HCT116 (cell line): ENCODE results near the gene ZMYND11. TPM values are rescaled to one million over a fixed set of nuclear protein-coding genes. Genes with fewer than 3 reads are reported as not detected.

Source experiments
- ATAC-seq: fragments of 200-7000 bp; cut with Tn5 transposase; 2 replicates; pipeline ENCODE4 v1.9.1; 2020; ENCODE audit warnings: mild to moderate bottlenecking, moderate library complexity
- BruUV-seq: library from RNA; stranded (reverse); fragments of 400-500 nt; replicated peaks from 2 replicates; lab custom pipeline; 2021; lab: Mats Ljungman, UMichigan
- CTCF ChIA-PET: fragments of 300-600 bp; sonication (Branson Sonifier 250); formaldehyde crosslinking; loops from one replicate; lab custom pipeline; 2021; ENCODE audit warnings: antibody characterized with exemption; lab: Charles Lee
- POLR2A ChIA-PET: fragments of 300-600, 350-600 bp; sonication (Branson Sonifier 250); formaldehyde crosslinking; loops from one replicate; lab custom pipeline; 2021; ENCODE audit warnings: antibody characterized with exemption; lab: Charles Lee
- RAD21 ChIA-PET, 2 experiments: fragments of 300-600 bp; sonication (Branson Sonifier 250); formaldehyde crosslinking; loops; one replicate each; lab custom pipeline; 2023; ENCODE audit warnings: low total read pairs in 2 of 2; ENCODE audit not compliant: uncharacterized antibody in 2 of 2, unreplicated experiment in 2 of 2, low non-redundant PET in 1 of 2; lab: Charles Lee
- DNase-seq: peaks from one replicate; pipeline ENCODE4 v3.0.0-alpha.2; 2010; ENCODE audit warnings: low read depth, low spot score
- H2AFZ ChIP-seq: fragments of 200-600 bp; shearing (Covaris generic), sonication (generic); 2 replicates; pipeline ENCODE4 v1.6.1; 2017; ENCODE audit warnings: low read depth, mixed run types, mixed read lengths, antibody characterized with exemption, low read length; ENCODE audit not compliant: poor library complexity, severe bottlenecking
- H3K27ac ChIP-seq: 2 replicates; pipeline ENCODE4 v1.5.1; 2012; ENCODE audit warnings: low read depth, low read length
- H3K27me3 ChIP-seq: fragments of 200-600 bp; sonication (generic); 2 replicates; pipeline ENCODE4 v1.6.1; 2016; ENCODE audit warnings: mixed run types, low read length, mixed read lengths; ENCODE audit not compliant: insufficient read depth
- H3K36me3 ChIP-seq, 2 experiments: fragments of 200-500 bp in 1 of 2; fragments of 200-600 bp in 1 of 2; sonication (Bioruptor generic) in 1 of 2; sonication (generic) in 1 of 2; 2 replicates each; pipeline versions ENCODE4 v1.5.1 to v1.6.1; 2014 to 2016; ENCODE audit warnings: low read length in 2 of 2, inconsistent platforms in 1 of 2, mixed read lengths in 1 of 2, mixed run types in 1 of 2; ENCODE audit not compliant: insufficient read depth in 2 of 2, control insufficient read depth in 1 of 2
- H3K4me1 ChIP-seq, 2 experiments: fragments of 200-600 bp in 1 of 2; sonication (generic) in 1 of 2; 2 replicates each; pipeline versions ENCODE4 v1.5.1 to v1.6.1; 2012 to 2017; ENCODE audit warnings: low read length in 2 of 2, inconsistent platforms in 1 of 2, mild to moderate bottlenecking in 1 of 2, mixed read lengths in 1 of 2, mixed run types in 1 of 2, moderate library complexity in 1 of 2; ENCODE audit not compliant: insufficient read depth in 2 of 2, control insufficient read depth in 1 of 2
- H3K4me2 ChIP-seq: fragments of 200-600 bp; sonication (generic); 2 replicates; pipeline ENCODE4 v1.6.1; 2017; ENCODE audit warnings: mixed run types, low read length, mixed read lengths
- H3K4me3 ChIP-seq, 2 experiments: fragments of 200-600 bp in 1 of 2; sonication (generic) in 1 of 2; replicated peaks in 1 of 2; 2 replicates each; pipeline ENCODE4 v1.5.1; 2011 to 2016; ENCODE audit warnings: low read length in 2 of 2, control low read depth in 1 of 2, low read depth in 1 of 2, mild to moderate bottlenecking in 1 of 2, mixed read lengths in 1 of 2, mixed run types in 1 of 2
- H3K79me2 ChIP-seq: fragments of 200-600 bp; sonication (generic); 2 replicates; pipeline ENCODE4 v1.6.1; 2017; ENCODE audit warnings: mild to moderate bottlenecking, mixed run types, low read length, moderate library complexity, mixed read lengths; ENCODE audit not compliant: insufficient read depth
- H3K9ac ChIP-seq: fragments of 200-600 bp; sonication (generic); 2 replicates; pipeline ENCODE4 v1.6.1; 2016; ENCODE audit warnings: low read length, mixed read lengths
- H3K9me2 ChIP-seq: fragments of 200-600 bp; sonication (generic), shearing (Covaris generic); 2 replicates; pipeline ENCODE4 v1.6.1; 2017; ENCODE audit warnings: mixed run types, mild to moderate bottlenecking, moderate library complexity; ENCODE audit not compliant: insufficient read depth
- H3K9me3 ChIP-seq, 2 experiments: fragments of 200-500 bp in 1 of 2; fragments of 200-600 bp in 1 of 2; sonication (Bioruptor generic) in 1 of 2; sonication (generic) in 1 of 2; 2 replicates each; pipeline ENCODE4 v1.6.1; 2014 to 2017; ENCODE audit warnings: low read length in 2 of 2, mixed read lengths in 2 of 2, inconsistent platforms in 1 of 2, low read depth in 1 of 2, mild to moderate bottlenecking in 1 of 2, mixed run types in 1 of 2, moderate library complexity in 1 of 2; ENCODE audit not compliant: control insufficient read depth in 1 of 2, insufficient read depth in 1 of 2
- H4K20me1 ChIP-seq: fragments of 200-600 bp; sonication (generic), shearing (Covaris generic); 2 replicates; pipeline ENCODE4 v1.6.1; 2017; ENCODE audit warnings: mixed run types, mild to moderate bottlenecking, moderate library complexity; ENCODE audit not compliant: insufficient read depth
- CBX3 ChIP-seq: IDR thresholded peaks from 2 replicates; pipeline ENCODE4 v1.6.1; 2012; ENCODE audit warnings: low read depth
- CEBPB ChIP-seq: IDR thresholded peaks from 2 replicates; pipeline ENCODE4 v1.6.1; 2012; ENCODE audit warnings: low read depth
- EZH2 ChIP-seq: fragments of 200-600 bp; sonication (generic); IDR thresholded peaks from 2 replicates; pipeline ENCODE4 v1.6.1; 2017; ENCODE audit warnings: antibody characterized with exemption, mixed run types
- POLR2AphosphoS5 ChIP-seq: IDR thresholded peaks from 2 replicates; pipeline ENCODE4 v1.6.1; 2011; ENCODE audit warnings: mild to moderate bottlenecking, low read depth, low read length, moderate library complexity
- SIN3A ChIP-seq: IDR thresholded peaks from 2 replicates; pipeline ENCODE4 v1.6.1; 2012; ENCODE audit warnings: low read depth
- SP1 ChIP-seq: IDR thresholded peaks from 2 replicates; pipeline ENCODE4 v1.6.1; 2012; ENCODE audit warnings: low read depth
- SRF ChIP-seq: IDR thresholded peaks from 2 replicates; pipeline ENCODE4 v1.6.1; 2012; ENCODE audit warnings: low read depth
- YY1 ChIP-seq: IDR thresholded peaks from 2 replicates; pipeline ENCODE4 v1.6.1; 2011; ENCODE audit warnings: low read length, low read depth, moderate library complexity, mild to moderate bottlenecking; ENCODE audit not compliant: insufficient replicate concordance; ENCODE audit errors: extremely low read depth
- intact Hi-C: fragments of 100-400 bp; cut with micrococcal nuclease; formaldehyde crosslinking; loops from 2 replicates; pipeline ENCODE4 v1.10.0; 2022
- total RNA-seq: library from RNA; stranded (reverse); gene quantifications from one replicate; pipeline ENCODE4 v1.2.1, GENCODE V29; 2021; ENCODE audit not compliant: unreplicated experiment
- TF ChIP-seq, protein P1 (sequence below): IDR thresholded peaks from 2 replicates; pipeline ENCODE4 v1.6.1; 2012
- TF ChIP-seq, protein P2 (sequence below), 3 experiments: fragments of 200-600 bp in 1 of 3; sonication (generic) in 1 of 3; IDR thresholded peaks in 2 of 3; conservative IDR thresholded peaks in 1 of 3; 2 replicates each; pipeline ENCODE4 v1.5.1; 2012 to 2017; ENCODE audit warnings: low read depth in 2 of 3, low read length in 2 of 3, antibody characterized with exemption in 1 of 3, borderline replicate concordance in 1 of 3, control low read depth in 1 of 3, mild to moderate bottlenecking in 1 of 3, mixed read lengths in 1 of 3, mixed run types in 1 of 3, moderate library complexity in 1 of 3; ENCODE audit not compliant: insufficient read depth in 1 of 3
- TF ChIP-seq, protein P3 (sequence below): IDR thresholded peaks from 2 replicates; pipeline ENCODE4 v1.6.1; 2012; ENCODE audit warnings: low read depth
- TF ChIP-seq, protein P4 (sequence below): IDR thresholded peaks from 2 replicates; pipeline ENCODE4 v1.6.1; 2011; ENCODE audit warnings: mild to moderate bottlenecking, low read length, moderate library complexity; ENCODE audit not compliant: insufficient replicate concordance; ENCODE audit errors: extremely low read depth

The ZMYND11 gene
- total RNA-seq, 1 experiment from 2014 or later: 28.3 TPM

DNA sequence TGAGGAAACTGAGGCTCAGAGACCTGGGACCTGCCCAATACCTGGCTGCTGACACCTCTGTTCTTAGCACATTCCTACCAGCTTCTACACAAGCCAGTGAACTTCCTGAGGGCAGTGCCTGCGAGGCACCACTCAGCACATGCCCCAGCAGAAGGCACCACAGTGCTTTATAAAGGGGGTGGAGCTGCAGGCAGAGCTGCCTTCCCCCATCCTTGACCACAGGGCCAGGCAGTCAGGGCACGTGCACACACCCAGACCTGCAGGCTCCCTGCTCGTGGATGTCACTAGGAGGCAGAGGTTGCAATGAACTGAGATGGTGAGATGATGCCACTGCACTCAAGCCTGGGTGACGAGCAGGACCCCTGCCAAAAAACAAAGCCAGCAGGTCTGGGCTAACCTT lies 47.0 kb upstream of the ZMYND11 start:
- Histone ChIP-seq H3K36me3 (no peaks in the 10 kb centered on the region), H3K4me2 (no peak overlapping the region), H3K4me3 (no peak overlapping the region), H3K27me3 (no peaks in the 10 kb centered on the region), H3K4me1 (peaks cover 17 to 23% of the 10 kb centered on the region in 2 experiments), H2AFZ (no peak overlapping the region), H3K27ac (no peak overlapping the region), H4K20me1 (no peaks in the 10 kb centered on the region), H3K9me2 (no peaks in the 10 kb centered on the region), H3K79me2 (no peaks in the 10 kb centered on the region), H3K9me3 (no peaks in the 10 kb centered on the region), H3K9ac (no peak overlapping the region)
- DNase-seq: no peak
- TF ChIP-seq, protein P1, sequence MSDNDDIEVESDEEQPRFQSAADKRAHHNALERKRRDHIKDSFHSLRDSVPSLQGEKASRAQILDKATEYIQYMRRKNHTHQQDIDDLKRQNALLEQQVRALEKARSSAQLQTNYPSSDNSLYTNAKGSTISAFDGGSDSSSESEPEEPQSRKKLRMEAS: peak; percentile 68
- TF ChIP-seq SP1: no peak
- ChIA-PET RAD21 (no interaction called here), POLR2A (no interaction called here), CTCF (no interaction called here)
- no TSS peak for BruUV-seq
- ATAC-seq: peak; percentile 78
- intact Hi-C loops: no loop called here

DNA sequence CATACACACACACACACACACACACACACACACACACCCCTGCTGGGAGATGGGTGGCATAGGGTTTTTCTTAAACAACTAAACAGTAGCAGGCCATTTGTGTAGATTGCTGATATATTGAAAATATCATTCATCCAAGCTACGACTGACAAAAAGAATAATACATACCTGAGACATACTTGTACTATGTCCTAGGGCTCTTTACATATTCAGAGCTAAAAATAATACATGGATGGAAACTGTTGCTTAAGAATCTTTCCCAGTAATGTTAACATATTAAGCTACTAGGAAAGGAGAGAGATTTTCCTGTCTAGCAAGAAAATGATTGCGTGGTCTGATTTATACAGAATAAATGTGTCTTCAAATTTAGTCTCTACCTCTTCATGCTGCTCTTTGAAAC lies 46.0 kb upstream of the ZMYND11 start:
- POLR2A ChIA-PET: no interaction called here
- Histone ChIP-seq H3K9ac (no peak overlapping the region), H3K9me3 (peaks cover 1 to 5% of the 10 kb centered on the region in 2 experiments; a peak in 1 of 4 replicates), H4K20me1 (no peaks in the 10 kb centered on the region), H3K4me3 (no peak overlapping the region), H3K27me3 (no peaks in the 10 kb centered on the region), H3K9me2 (no peaks in the 10 kb centered on the region), H3K36me3 (no peaks in the 10 kb centered on the region), H2AFZ (no peak overlapping the region), H3K79me2 (no peaks in the 10 kb centered on the region), H3K27ac (no peak overlapping the region), H3K4me1 (peaks cover 19 to 28% of the 10 kb centered on the region in 2 experiments), H3K4me2 (no peak overlapping the region)
- RAD21 ChIA-PET: no interaction called here
- DNase-seq: no peak
- no TSS peak for BruUV-seq
- intact Hi-C loops: no loop called here
- no peak for ATAC-seq
- CTCF ChIA-PET: interaction anchor here (1.0 kb wide), 1 partner anchor 13 kb away, joined by 3 read pairs; no protein-coding TSS in a partner anchor
- TF ChIP-seq, protein P1: no peak
- no peak for TF ChIP-seq CEBPB
- TF ChIP-seq SIN3A: no peak
- TF ChIP-seq, protein P2, sequence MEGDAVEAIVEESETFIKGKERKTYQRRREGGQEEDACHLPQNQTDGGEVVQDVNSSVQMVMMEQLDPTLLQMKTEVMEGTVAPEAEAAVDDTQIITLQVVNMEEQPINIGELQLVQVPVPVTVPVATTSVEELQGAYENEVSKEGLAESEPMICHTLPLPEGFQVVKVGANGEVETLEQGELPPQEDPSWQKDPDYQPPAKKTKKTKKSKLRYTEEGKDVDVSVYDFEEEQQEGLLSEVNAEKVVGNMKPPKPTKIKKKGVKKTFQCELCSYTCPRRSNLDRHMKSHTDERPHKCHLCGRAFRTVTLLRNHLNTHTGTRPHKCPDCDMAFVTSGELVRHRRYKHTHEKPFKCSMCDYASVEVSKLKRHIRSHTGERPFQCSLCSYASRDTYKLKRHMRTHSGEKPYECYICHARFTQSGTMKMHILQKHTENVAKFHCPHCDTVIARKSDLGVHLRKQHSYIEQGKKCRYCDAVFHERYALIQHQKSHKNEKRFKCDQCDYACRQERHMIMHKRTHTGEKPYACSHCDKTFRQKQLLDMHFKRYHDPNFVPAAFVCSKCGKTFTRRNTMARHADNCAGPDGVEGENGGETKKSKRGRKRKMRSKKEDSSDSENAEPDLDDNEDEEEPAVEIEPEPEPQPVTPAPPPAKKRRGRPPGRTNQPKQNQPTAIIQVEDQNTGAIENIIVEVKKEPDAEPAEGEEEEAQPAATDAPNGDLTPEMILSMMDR (IDR thresholded peaks at IDR 0.05 in 2 of 3, conservative IDR thresholded peaks at IDR 0.05 in 1 of 3; ENCODE audit: borderline replicate concordance in 1 of 3, insufficient read depth in 1 of 3, low read depth in 2 of 3, low read length in 2 of 3): no peak
- TF ChIP-seq, protein P3, sequence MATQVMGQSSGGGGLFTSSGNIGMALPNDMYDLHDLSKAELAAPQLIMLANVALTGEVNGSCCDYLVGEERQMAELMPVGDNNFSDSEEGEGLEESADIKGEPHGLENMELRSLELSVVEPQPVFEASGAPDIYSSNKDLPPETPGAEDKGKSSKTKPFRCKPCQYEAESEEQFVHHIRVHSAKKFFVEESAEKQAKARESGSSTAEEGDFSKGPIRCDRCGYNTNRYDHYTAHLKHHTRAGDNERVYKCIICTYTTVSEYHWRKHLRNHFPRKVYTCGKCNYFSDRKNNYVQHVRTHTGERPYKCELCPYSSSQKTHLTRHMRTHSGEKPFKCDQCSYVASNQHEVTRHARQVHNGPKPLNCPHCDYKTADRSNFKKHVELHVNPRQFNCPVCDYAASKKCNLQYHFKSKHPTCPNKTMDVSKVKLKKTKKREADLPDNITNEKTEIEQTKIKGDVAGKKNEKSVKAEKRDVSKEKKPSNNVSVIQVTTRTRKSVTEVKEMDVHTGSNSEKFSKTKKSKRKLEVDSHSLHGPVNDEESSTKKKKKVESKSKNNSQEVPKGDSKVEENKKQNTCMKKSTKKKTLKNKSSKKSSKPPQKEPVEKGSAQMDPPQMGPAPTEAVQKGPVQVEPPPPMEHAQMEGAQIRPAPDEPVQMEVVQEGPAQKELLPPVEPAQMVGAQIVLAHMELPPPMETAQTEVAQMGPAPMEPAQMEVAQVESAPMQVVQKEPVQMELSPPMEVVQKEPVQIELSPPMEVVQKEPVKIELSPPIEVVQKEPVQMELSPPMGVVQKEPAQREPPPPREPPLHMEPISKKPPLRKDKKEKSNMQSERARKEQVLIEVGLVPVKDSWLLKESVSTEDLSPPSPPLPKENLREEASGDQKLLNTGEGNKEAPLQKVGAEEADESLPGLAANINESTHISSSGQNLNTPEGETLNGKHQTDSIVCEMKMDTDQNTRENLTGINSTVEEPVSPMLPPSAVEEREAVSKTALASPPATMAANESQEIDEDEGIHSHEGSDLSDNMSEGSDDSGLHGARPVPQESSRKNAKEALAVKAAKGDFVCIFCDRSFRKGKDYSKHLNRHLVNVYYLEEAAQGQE: no peak
- TF ChIP-seq EZH2: no peak
- TF ChIP-seq, protein P4, sequence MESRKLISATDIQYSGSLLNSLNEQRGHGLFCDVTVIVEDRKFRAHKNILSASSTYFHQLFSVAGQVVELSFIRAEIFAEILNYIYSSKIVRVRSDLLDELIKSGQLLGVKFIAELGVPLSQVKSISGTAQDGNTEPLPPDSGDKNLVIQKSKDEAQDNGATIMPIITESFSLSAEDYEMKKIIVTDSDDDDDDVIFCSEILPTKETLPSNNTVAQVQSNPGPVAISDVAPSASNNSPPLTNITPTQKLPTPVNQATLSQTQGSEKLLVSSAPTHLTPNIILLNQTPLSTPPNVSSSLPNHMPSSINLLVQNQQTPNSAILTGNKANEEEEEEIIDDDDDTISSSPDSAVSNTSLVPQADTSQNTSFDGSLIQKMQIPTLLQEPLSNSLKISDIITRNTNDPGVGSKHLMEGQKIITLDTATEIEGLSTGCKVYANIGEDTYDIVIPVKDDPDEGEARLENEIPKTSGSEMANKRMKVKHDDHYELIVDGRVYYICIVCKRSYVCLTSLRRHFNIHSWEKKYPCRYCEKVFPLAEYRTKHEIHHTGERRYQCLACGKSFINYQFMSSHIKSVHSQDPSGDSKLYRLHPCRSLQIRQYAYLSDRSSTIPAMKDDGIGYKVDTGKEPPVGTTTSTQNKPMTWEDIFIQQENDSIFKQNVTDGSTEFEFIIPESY: no peak
- no peak for TF ChIP-seq SRF
- no peak for TF ChIP-seq POLR2AphosphoS5
- TF ChIP-seq CBX3: no peak
- no peak for TF ChIP-seq YY1
